Smooth muscle cell of the umbilical artery (primary cell): ENCODE measurements around the gene MIAT. TPM values are rescaled to one million over a fixed set of nuclear protein-coding genes. Genes with fewer than 3 reads are reported as not detected.

Experiments
- total RNA-seq: library from RNA; depleted of rRNA; stranded (reverse); fragments of >200 nt; gene quantifications from 2 replicates; pipeline ENCODE4 v1.2.3, GENCODE V29; 2014

Gene MIAT
- total RNA-seq = 1.0 and 1.2 TPM in 2 replicates

GRCh38 chr22:26656891-26657851 is at the start of gene MIAT:
Gene MIAT, plus strand, starts transcription at chr22:26657588.

DNA sequence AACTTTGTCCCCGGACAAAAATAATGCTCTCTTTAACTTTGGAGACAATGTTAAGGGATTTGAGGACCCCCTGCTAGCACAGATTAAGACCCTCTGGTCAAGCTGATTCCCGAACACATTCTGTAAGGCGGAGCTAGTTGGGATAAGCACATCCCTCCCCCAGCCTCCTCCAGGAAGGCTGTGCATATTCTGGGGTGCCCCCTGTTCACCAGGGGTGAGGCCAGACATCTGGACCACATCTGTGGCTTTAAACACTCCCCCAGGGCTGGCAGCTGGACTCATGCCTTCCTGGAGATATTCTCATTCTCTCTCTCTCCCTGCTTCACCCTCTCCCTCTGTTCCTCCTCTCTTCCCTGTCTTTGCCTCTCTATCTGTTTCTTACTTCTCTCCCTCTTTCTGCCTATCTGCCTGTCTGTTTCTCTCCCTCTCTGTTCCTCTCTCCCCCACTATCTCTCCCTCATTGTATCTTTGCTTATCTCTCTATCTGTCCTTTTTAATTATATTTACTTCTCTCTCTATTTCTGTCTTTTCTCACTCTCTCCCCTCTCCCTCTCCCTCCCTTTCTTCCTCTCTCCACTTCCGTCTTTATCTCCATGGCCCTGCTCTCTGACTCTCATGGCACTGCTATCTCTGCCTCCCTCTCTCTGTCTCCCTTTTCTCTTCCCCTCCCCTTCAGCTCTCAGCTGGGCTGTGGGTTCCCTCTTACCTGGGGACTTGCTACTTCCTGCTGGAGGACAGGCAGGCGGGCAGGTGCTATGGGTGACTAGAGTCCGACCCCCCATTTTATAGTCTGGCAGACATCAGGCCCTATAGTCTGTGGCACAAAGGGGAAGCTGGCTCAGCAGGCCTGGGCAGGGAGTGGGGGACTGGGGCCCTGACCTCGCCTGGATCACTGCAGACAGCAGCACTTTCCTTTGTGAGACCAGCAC is 39.9 kb upstream of the MIAT start, which contains the start of gene CRYBB1:
CRYBB1 (minus strand) TSS at position 757 of the 929 bp plus-strand sequence. CDS start 1,708 bp downstream, outside the sequence.

DNA sequence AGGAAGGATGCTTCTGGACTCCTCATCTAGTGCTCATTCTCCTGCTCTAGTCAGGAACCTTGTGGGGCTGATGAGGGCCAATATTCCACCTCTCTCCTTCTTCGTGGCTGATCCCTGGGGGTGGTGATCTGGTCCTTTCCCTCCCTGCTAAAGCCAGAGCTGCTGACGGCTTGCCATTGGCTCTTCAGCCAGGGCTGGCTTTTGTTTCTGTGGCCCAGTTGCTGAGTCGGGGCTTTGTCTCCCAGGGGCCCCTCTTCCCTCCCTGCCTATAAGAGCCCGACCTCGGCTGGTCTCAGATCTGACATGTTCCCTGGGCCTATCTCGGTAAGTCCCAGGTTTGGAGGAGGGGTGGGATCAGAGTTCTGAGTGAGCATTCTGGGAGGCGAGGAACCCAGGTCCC is 35.7 kb upstream of the MIAT start, which contains the start of gene CRYBA4:
CRYBA4 (plus strand) TSS at position 301 of the 400 bp plus-strand sequence. CDS start 634 bp downstream, outside the sequence.

Other genes with a start within 250 kb of the MIAT start
- gene ASPHD2, start 228.3 kb upstream of the MIAT start, total RNA-seq = 2.1 and 2.3 TPM in 2 replicates
- 29.1 and 33.9 TPM in 2 replicates for gene HPS4, start 173.8 kb upstream of the MIAT start, total RNA-seq
- 13.1 and 16.0 TPM in 2 replicates for gene SRRD, start 173.7 kb upstream of the MIAT start, total RNA-seq
- 33.0 and 42.4 TPM in 2 replicates for gene TFIP11, start 145.1 kb upstream of the MIAT start, total RNA-seq
- gene TPST2, start 67.5 kb upstream of the MIAT start, total RNA-seq = 41.3 and 66.4 TPM in 2 replicates
- gene CRYBB1, start 39.6 kb upstream of the MIAT start, total RNA-seq = not detected in 2 replicates
- not detected in 2 replicates for gene CRYBA4, start 35.6 kb upstream of the MIAT start, total RNA-seq